ENCODE measurements around the gene SPOUT1. TPM values are rescaled to one million over a fixed set of nuclear protein-coding genes. Genes with fewer than 3 reads are reported as not detected.
"Not testable (repeated sequence)": the region's sequence is repeated elsewhere in the genome, so short reads cannot be mapped to it uniquely, and the experiment has no call there.

SPOUT1 gene
- total RNA-seq, 2 donors from 2014 or later, result 32.3 to 33.3 TPM

DNA sequence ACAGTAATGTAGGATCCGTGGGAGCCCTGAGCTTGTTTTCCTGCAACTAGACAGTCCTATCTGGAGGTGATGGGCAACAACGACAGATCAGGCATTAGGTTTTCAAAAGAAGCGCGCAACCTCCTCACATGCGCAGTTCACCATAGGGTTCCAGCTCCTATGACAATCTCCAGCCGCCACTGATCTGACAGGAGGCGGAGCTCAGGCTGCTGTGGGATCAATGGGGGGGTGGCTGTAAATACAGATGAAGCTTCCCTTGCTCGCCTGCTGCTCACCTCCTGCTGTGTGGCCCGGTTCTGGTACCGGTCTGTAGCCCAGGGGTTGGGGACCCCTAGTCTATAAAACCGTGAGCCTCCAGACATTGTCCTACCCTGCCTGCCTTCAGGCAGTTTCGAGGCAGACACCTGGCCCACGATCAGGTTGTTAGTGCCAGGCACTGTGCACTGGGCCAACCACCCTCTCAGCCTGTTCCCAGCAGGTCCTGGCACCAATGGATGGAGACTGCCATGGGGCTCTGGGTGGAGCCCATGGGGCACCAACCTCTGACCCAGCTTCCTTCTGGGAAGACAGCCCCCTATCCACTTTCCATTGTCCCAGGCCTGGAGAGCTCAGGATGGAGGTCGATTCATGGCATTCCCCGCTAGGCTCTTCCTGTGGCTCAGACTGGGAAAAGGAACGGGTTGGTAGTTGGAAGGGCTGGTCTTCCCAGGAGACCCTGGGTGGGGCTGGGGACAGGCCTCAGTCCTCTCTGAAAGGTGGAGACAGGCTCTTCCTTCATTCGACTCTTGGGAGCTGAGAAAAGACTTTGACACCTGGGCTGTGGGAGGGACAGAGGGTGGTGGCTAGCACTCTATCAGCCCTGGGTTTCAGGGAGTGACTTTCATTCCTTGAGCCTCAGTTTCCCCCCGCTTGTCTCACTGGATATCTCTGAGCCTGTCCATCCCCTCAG lies 9.6 kb downstream of the SPOUT1 start:
- ATAC-seq (peak; percentile 16), DNase-seq (peak; percentile 29 to 57)
- intact Hi-C loops (cut with DNase I, micrococcal nuclease), result no loop called here

DNA sequence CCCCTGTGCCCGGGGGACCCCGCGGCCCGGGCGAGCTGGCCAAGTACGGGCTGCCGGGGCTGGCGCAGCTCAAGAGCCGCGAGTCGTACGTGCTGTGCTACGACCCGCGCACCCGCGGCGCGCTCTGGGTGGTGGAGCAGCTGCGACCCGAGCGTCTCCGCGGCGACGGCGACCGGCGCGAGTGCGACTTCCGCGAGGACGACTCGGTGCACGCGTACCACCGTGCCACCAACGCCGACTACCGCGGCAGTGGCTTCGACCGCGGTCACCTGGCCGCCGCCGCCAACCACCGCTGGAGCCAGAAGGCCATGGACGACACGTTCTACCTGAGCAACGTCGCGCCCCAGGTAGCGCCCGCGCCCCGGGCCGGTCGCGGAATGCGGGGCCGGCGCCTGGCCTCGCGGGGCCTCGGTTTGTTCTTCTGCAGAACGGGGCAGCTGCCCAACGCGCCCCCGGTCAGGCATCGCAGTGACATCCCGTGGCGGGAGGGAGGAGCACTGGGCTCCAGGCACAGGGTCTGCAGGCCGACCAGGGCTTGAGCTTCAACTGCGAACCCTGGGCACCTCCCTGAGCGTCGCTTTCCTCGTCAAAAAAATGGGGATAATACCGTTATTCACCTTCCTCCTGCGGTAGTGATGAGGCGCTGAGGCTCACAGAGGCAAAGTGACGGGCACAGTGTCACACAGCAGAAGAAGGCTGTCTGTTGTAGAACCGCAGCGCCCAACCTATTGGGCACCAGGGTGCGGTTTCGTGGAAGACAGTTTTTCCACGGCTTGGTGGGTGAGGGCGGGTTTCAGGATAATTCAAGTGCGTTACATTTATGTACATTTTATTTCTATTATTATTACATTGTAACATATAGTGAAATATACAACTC lies 10.5 kb downstream of the SPOUT1 start:
- intact Hi-C loops (cut with DNase I, micrococcal nuclease), result no loop called here
- ATAC-seq (peak; percentile 31), DNase-seq (peak in 1 of 2 donors; percentile 66)

DNA sequence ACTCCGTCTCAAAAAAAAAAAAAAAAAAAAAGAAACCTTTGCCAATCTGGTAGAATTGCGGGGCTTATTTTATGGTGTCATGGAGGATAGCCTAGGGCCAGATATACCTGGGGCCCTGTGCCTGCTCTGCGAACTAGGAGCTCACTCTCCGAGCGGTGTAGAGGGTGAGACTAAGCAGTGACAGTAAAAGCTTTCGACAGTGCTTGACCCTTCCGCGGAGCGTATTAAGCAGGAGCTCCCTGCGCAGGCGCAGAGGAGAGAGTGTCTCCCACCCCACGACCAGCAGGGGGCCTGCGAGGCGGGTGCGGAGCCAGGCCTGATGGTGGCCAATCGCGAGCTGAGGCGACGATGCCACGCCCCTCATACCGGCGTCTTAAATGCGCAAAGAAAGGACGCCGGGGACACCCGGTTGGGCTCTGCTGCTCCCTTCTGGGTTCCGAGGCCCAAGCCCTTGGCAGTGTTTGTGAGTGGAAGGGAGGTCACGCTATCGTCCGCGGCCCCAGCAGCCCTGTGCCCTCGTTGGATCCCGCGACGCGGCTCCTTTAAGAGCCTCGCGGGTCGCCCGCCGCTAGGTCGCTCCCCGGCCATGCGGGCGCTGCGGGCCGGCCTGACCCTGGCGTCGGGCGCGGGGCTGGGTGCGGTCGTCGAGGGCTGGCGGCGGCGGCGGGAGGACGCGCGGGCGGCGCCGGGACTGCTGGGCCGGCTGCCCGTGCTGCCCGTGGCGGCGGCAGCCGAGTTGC lies 11.3 kb downstream of the SPOUT1 start, which contains the start of gene ENDOG:
Gene ENDOG, plus strand, starts transcription at position 402 of the 740 bp plus-strand sequence. Its CDS starts 185 bp downstream, at position 587.
- intact Hi-C loops (cut with DNase I, micrococcal nuclease), result no loop called here
- DNase-seq (peak; percentile 96 to 98), ATAC-seq (peak; percentile 90)

DNA sequence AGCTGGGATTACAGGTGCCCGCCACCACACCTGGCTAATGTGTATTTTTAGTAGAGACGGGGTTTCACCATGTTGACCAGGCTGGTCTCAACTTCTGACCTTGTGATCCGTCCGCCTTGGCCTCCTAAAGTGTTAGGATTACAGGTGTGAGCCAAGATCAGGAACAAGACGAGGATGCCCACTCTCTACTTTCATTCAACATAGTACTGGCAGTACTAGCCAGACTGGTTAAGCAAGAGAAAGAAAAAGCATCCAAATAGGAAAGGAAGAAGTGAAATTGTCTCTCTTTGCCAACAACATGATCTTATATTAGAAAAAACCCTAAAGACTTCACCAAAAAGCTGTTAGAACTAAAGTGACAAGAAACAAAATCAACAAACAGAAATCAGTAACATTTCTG lies 18.7 kb downstream of the SPOUT1 start:
- ATAC-seq, result no peak

DNA sequence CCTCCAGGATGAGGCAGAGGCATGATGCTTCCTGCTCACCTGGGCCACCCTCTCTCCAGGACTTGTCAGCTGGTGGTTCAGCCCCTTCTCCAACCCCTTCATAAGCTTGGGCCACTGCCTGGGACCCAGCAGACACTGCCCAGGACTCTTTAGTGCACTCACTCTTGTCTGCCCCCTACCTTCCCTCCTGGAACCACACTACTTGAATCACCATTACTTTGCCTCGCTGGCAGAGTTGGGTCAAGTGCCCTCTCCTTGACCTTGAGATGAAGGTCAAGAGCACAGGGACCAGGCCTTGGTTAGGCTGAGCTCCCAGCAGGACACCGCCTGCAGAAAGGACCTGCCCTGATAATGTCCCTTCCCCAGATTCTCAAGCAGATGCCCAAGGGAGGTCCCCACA lies 19.8 kb downstream of the SPOUT1 start:
- DNase-seq (no peak), ATAC-seq (no peak)
- intact Hi-C loops (cut with DNase I, micrococcal nuclease), result no loop called here

More for the DNA sequence above, 18.7 kb downstream of the SPOUT1 start:
- intact Hi-C loops (cut with DNase I, micrococcal nuclease), result no loop called here
- DNase-seq, result no peak

DNA sequence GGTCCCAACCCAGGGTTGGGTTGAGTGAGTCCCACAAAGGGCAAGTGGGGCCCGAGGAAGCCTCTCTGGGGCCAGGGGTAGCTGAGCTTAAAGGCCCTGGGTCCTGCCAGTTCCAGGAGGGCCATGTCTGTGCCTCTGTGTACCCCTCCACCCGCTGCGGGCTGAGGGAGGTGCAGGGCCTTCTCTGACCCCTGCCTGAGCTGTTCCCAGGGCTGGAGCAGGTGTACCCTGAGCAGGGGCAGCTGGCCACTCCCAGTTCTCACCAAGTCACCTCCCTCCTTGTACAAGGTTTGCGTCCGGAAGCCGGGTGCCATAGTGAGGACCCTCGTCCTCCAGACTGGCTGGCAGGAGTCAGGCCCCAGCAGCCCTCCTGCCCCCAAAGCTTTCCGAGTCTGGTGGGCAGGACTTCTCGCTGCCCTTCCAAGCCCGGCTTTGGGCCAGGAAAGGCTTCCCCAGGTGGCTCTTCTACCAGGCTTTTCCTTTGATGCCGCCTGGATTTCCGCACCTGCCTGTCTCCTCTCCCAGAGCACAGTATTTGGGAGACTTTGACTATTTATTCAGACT lies 20.5 kb downstream of the SPOUT1 start:
- ATAC-seq (peak; percentile 21), DNase-seq (no peak)
- intact Hi-C loops (cut with DNase I, micrococcal nuclease), result no loop called here

DNA sequence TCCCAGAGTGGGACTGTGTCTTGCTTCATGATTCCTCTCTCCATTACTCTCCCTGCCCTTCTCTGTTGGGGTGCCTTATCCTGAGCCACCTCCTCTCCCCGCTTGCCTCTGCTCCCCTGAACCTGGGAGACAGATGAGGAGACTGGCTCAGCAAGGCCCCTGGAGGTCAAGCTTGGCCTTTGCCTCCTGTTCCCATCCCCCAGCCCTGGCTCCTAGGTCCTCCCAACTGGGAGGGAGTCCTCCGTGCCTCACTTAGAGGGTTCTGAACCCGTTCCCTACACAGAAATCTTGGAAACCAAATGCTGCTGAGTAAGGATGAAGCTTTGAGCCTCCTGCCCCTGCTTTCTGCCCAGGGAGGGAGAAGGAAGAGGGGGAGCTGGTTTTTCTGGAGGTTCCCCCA lies 21.1 kb downstream of the SPOUT1 start:
- DNase-seq (no peak), ATAC-seq (no peak)
- intact Hi-C loops (cut with DNase I, micrococcal nuclease), result no loop called here

DNA sequence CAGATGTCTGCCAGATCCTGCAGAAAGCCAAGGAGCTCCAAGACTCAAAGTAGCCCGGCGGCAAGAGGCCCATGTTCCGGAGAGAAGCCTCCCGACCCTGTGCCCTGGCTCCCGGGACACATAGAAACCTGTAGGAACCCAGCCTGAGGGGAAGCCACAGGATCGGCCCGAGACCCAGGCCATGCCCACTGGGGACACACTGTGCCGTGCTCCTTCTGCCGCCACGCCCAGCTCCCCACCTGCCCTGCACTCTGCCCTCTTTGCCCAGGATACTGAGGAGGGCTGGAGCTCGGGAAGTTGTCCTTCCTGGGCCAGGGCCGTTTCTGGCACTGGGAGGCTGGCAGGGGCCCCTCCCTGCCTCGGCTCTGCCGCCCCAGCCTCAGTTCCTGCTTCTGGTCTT lies 21.8 kb downstream of the SPOUT1 start:
- intact Hi-C loops (cut with DNase I, micrococcal nuclease), result no loop called here
- ATAC-seq (no peak), DNase-seq (no peak)

DNA sequence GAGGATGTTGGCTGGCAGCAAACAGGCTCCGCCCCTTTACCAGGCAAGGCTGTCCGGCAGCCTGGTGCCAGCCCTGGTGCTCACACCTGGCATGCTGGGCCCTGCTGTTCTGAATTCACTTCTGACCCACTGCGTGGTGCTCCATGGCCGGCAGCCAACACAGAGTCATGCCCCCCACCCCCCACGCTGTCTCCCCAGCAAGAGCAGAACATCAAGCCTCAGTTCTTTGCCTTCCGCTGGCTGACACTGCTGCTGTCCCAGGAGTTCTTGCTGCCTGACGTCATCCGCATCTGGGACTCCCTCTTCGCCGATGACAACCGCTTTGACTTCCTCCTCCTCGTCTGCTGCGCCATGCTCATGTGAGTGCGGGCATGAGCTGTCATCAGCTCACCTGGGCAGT lies 23.9 kb downstream of the SPOUT1 start:
- ATAC-seq (no peak), DNase-seq (no peak)
- intact Hi-C loops (cut with DNase I, micrococcal nuclease), result no loop called here

DNA sequence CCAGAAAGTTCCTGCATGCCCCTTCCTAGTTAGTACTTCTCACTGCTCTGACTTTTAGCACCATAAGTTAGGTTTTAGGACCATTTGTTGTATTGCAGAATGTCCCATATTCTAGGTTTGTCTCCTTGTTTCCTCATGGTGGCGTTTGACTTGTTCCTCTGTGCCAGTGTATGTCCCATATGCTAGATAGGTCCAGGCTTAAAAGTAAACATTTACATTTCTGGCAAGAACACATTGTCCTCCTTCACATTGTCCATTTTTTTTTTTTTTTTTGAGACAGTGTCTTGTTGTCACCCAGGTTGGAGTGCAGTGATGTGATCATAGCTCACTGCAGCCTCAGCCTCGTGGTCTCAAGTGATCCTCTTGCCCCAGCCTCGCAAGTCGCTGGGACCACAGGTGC lies 27.1 kb downstream of the SPOUT1 start:
- intact Hi-C loops (cut with DNase I, micrococcal nuclease), result no loop called here
- DNase-seq (no peak), ATAC-seq (no peak)

DNA sequence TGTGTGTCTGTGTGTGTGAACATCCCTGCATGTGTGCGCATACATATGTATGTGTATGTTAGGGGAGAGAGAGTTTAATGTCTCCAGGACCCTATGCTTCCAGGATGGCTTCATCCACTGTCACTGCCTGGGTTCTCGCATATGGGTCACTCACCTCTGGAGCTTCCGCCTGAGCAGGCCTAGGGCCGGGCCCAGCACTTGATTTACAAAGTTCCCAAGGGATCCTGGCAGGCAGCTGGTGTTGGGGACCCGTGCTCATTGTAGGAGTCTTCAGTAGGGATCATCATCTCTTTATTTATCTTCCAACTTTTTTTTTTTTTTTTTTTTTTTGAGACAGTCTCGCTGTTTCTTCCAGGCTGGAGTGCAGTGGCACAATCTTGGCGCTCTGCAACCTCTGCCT lies 29.5 kb downstream of the SPOUT1 start:
- intact Hi-C loops (cut with DNase I, micrococcal nuclease), result no loop called here
- DNase-seq, result no peak
- ATAC-seq, result no peak

DNA sequence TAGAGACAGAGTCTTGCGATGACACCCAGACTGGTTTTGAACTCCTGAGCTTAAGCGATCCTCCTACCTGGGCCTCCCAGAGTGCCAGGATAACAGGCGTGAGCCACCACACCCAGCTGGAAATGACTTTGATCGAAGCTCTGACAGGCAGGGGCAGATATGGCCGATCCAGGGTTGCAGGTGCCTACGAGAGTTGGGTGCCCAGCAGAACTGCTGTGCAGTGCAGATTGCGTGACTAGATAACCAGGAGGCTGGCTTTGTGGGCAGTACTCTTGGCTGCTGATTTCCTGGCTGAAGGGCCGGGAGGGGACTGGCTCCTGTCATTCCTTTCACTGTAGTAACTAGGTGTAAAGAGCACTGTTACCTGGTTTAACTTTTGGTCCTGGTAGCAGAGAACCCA lies 30.7 kb downstream of the SPOUT1 start:
- ATAC-seq, result no peak
- no peak for DNase-seq
- intact Hi-C loops (cut with DNase I, micrococcal nuclease), result no loop called here

DNA sequence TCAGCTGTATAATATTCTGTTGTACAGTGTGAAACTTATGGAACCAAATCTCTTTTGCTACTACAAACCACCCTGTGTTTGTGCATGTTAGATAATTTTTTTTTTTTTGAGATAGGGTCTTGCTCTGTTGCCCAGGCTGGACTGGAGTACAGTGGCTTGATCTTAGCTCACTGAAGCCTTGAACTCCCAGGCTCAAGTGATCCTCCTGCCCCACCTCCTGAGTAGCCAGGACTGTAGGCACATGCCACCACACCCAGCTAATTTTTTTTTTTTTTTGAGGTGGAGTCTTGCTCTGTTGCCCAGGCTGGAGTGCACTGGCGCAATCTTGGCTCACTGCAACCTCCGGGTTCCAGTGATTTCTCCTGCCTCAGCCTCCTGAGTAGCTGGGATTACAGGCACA lies 34.6 kb downstream of the SPOUT1 start:
- peak; percentile 66 for ATAC-seq
- intact Hi-C loops (cut with DNase I, micrococcal nuclease); DNase-seq: not testable (repeated sequence)

DNA sequence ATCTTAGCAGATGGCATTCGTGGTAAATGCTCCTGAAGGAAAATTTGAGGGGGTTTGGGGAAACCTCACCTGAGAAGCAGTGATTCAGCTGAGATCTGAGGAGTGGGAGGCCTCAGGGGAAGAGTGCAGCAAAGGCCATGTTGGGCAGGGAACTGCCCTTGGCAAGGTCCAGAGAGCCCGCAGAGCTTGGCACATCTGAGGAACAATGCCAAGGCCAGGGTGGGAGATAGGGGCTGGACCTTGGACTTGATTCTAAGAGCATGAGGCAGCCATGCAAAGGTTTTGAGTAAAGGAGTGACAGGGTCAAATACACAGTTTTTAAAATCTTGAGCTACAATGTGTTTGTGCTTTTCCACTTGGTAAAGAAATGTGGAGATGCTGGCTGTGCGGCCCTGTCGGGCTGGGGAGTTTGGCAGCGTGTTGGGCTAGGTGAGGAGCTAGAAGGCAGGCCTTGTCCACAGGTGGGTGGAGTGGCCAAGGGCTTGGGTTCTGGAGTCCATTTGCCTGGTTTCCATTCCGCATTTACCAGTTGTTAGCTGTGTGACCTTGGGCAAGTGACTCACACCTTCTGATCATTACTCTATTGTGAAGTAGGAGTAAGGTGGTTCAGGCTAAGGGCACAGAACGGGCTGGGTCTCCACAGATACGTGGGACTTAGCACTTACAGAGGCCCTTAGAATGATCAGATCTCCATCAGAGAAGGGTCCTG lies 36.5 kb downstream of the SPOUT1 start:
- DNase-seq (no peak), ATAC-seq (no peak)
- intact Hi-C loops (cut with DNase I, micrococcal nuclease), result no loop called here

DNA sequence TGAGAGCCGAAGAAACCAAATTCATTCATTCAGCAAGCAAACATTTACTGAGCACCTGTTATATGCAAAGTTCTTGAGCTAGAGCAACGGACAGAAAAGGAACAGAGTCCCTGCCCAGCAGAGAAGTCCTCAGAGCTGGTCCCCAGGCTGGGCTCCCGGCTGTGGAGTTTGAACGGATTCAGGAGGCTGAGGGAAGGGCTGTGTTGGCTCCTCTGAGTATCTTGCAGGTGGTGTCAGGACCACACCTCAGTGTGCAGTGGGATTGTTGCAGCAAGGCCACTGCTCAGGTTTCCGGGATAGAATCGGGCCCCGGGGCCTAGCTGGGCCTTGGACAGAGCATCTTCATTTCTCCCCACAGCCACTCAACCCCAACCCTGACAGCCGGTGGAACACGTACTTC lies 37.5 kb downstream of the SPOUT1 start:
- intact Hi-C loops (cut with DNase I, micrococcal nuclease), result no loop called here
- ATAC-seq, result no peak
- DNase-seq, result no peak

DNA sequence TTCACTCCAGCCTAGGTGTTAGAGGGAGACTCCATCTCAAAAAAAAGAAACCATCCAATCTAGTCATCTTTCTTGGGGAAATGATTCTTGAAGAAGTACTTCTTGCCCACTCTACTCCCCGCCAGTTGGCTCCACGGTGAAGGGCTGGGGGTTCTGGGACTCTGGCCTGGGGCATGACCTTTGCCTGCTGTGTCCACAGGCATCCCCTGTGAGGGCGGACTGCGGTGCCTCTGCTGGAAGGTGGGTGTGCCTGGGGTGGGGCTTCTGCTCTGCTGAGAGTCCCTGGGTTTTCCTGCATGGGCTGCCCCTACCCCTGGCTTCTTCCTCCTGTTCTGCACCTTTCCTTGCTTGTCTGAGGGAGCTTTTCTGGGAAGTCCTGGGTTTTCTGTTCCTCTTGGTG lies 39.1 kb downstream of the SPOUT1 start:
- no peak for DNase-seq
- intact Hi-C loops (cut with DNase I, micrococcal nuclease), result no loop called here

DNA sequence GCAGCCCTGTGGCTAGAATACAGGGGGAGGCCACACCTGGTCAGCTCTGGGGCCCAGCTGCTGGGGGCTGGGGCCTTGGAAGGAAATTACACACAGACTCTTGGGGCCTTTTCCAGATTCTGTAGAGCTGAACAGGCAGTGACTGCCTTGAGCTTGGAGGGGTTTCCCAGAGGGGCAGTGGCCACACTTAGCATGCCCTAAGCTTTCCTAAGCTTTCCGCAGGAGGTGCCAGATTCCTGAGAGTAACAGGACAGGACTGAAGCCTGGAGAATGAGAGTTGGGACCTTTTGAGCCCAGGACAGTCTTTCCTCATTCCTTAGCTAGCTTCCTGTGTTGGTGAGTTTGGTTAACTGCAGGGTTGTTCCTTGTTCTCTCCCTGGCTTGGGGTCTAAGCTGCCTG lies 41.1 kb downstream of the SPOUT1 start:
- no peak for DNase-seq
- no peak for ATAC-seq
- intact Hi-C loops (cut with DNase I, micrococcal nuclease), result no loop called here

More for the DNA sequence above, 39.1 kb downstream of the SPOUT1 start:
- no peak for ATAC-seq

DNA sequence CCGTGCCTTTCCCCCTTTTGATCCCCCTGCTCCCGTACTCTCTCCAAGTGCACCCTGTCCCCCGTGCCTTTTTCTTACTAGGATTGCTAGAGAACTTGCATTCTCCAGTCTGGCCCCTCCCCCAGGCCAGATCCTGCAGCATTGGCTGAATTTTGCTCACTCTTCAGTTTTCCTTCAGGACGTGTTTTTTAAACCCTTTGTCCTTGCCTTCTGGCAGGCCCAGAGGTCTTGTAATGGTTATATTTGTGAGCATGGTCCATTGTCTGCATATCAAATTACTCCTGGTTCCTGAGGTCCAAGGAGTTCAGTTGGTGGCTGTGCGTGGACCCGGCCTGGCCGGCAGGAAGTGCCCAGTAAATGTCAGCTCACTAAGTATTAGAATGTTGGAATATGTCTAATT lies 41.9 kb downstream of the SPOUT1 start:
- ATAC-seq (peak; percentile 54), DNase-seq (peak in 1 of 2 donors; percentile 45)
- intact Hi-C loops (cut with DNase I, micrococcal nuclease), result no loop called here
